GM13976 (cell line): ENCODE results near the gene TBL1XR1.

ENCODE experiments used
- DNase-seq: peaks from one replicate; pipeline ENCODE4 v3.0.0; 2012; ENCODE audit warnings: low spot score
- CTCF ChIP-seq: IDR thresholded peaks from 2 replicates; pipeline ENCODE4 v1.5.1; 2012; ENCODE audit warnings: borderline replicate concordance, mild to moderate bottlenecking; ENCODE audit not compliant: insufficient read depth; ENCODE audit errors: extremely low read depth, missing control alignments, control extremely low read depth
- in situ Hi-C: fragments of 300-500 bp; cut with MboI; formaldehyde crosslinking; loops from one replicate; pipeline ENCODE4 v1.12.0; 2022; ENCODE audit warnings: low sequenced_read_pairs, mixed read lengths, inconsistent platforms; ENCODE audit not compliant: unreplicated experiment

The TBL1XR1 gene

GRCh38 chr3:177055605-177056571 is 141.4 kb downstream of the TBL1XR1 start:
- in situ Hi-C loops = loop anchor here (10.0 to 25.0 kb wide), 2 partner anchors 129 to 281 kb away; no protein-coding TSS in a partner anchor
- no peak for DNase-seq
- TF ChIP-seq CTCF = no peak

- TF ChIP-seq CTCF = no peak
- DNase-seq = no peak
- in situ Hi-C loops = loop anchor here (10.0 to 25.0 kb wide), 2 partner anchors 132 to 284 kb away; no protein-coding TSS in a partner anchor
These were observed 144.2 kb downstream of the TBL1XR1 start for GRCh38 chr3:177053107-177053506.

GRCh38 chr3:177051411-177051810 is 145.9 kb downstream of the TBL1XR1 start:
- DNase-seq = no peak
- in situ Hi-C loops = loop anchor here (10.0 to 25.0 kb wide), 2 partner anchors 133 to 286 kb away; no protein-coding TSS in a partner anchor
- TF ChIP-seq CTCF = no peak

GRCh38 chr3:177050501-177051237 is 146.6 kb downstream of the TBL1XR1 start:
- DNase-seq = no peak
- TF ChIP-seq CTCF = peak; percentile 8
- in situ Hi-C loops = loop anchor here (10.0 to 25.0 kb wide), 2 partner anchors 134 to 287 kb away; no protein-coding TSS in a partner anchor

GRCh38 chr3:177045767-177046166 is 151.5 kb downstream of the TBL1XR1 start:
- in situ Hi-C loops = no loop called here
- no peak for DNase-seq
- TF ChIP-seq CTCF = no peak

GRCh38 chr3:177045222-177045621 is 152.1 kb downstream of the TBL1XR1 start:
- TF ChIP-seq CTCF = no peak
- no peak for DNase-seq
- in situ Hi-C loops = no loop called here
